ENCODE results near the gene GSTT2.
"Not testable (repeated sequence)": the region's sequence is repeated elsewhere in the genome, so short reads cannot be mapped to it uniquely, and the experiment has no call there.

GSTT2 gene

DNA sequence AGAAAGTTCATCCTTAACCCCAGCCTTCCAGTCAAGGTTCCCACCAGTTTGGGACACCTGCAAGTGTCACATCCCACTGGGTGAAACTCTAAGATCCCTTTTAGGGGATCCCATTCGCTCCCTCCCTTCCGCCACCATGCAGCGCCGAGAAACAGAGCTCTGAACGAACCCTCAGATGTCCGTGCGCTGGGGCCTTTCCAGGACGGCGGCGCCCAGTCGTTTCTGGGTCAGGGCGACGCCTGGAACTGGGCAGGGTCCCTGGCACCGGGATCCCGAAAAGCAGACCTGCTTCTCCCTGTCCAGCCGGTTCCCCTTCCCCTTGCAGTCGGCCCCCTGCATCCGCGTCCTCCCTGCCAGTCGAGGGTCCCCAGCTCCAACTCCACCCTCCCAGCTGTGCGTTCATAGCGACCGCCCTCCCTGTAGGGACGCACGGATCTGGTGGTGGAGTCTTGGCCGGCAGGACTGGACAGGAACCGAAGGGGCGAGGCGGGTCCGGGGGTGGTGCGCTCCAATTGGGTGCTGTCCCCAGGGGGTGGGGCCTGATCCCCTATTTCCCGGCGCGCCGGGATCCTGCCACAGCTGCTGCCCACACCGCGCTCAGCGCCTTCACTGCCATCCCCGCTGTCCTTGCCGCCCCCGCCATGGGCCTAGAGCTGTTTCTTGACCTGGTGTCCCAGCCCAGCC lies at the start of gene GSTT2:
TSS of gene GSTT2 (plus strand) at position 578 of the 684 bp plus-strand sequence.
- not testable (repeated sequence) for H3K36me3 ChIP-seq (ENCODE audit: insufficient read depth, insufficient read length, low read length); H3K27me3 ChIP-seq (ENCODE audit: insufficient read depth, insufficient read length); H3K9me3 ChIP-seq (ENCODE audit: insufficient read depth, low read length); H3K4me1 ChIP-seq (ENCODE audit: insufficient read depth, insufficient read length); H3K4me3 ChIP-seq (ENCODE audit: insufficient read length, low read depth); H3K9ac ChIP-seq (ENCODE audit: insufficient read length, low read depth); DNase-seq (ENCODE audit: low read depth, low spot score)

DNA sequence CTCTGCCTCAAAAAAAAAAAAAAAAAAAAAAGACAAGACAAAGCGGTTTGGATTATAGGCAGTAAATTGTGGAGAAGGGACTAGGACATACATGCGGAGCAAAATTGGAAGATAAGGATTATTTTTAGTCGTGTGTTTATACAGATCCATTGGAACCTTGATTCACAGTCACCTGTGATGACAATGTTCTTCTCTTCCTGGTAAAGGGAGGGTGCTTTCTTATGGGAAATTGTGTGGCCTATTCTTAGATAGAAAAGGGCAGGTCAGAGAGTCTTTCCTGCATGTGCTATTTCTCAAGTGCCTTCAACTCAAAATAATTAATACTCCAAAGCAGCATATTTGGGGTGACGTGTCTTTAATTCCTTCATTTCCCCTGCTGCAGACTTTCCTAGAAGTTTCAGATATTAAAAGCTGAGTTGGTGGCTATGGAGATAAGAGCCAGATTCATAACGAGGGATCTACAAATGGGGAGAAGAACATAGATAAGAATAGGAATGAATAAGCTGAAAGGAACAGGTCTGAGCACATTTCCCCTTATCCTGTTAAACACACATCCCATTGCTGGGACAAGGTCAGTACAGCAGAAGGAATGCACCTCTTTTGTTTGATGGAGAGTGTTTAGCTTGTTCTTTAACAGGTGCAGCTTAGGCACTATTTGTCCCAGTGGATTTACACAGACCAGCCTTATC lies 41.5 kb upstream of the GSTT2 start:
- Histone ChIP-seq H3K27me3 (ENCODE audit: insufficient read depth, insufficient read length) (no peaks in the 10 kb centered on the region), H3K4me3 (ENCODE audit: insufficient read length, low read depth) (no peak overlapping the region), H3K36me3 (ENCODE audit: insufficient read depth, insufficient read length, low read length) (no peaks in the 10 kb centered on the region), H3K4me1 (ENCODE audit: insufficient read depth, insufficient read length) (no peaks in the 10 kb centered on the region), H3K9ac (ENCODE audit: insufficient read length, low read depth) (no peak overlapping the region), H3K9me3 (ENCODE audit: insufficient read depth, low read length) (no peaks in the 10 kb centered on the region)
- DNase-seq (ENCODE audit: low read depth, low spot score): no peak
- no peak for TF ChIP-seq SUZ12 (IDR thresholded peaks at IDR 0.05; ENCODE audit: extremely low read depth, insufficient read depth, insufficient read length)
- TF ChIP-seq YY1 (IDR thresholded peaks at IDR 0.05; ENCODE audit: insufficient read depth, insufficient read length): no peak
- no peak for TF ChIP-seq ZNF274 (IDR thresholded peaks at IDR 0.05; ENCODE audit: low read depth, low read length)

DNA sequence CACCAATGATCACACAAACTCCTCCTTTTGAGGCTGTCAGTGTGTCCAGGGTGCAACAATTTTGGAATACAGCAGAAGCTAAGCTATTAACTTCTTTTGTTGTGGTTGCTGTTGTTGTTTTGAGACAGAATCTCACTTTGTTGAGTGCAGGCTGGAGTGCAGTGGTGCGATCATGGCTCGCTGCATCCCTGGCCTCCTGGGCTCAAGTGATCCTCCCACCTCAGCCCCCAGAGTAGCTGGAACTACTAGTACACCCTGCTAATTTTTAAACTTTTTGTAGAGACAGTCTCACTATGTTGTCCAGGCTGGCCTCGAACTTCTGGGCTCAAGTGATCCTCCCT lies 40.9 kb upstream of the GSTT2 start:
- Histone ChIP-seq H3K9ac (ENCODE audit: insufficient read length, low read depth) (no peak overlapping the region), H3K9me3 (ENCODE audit: insufficient read depth, low read length) (no peaks in the 10 kb centered on the region), H3K27me3 (ENCODE audit: insufficient read depth, insufficient read length) (no peaks in the 10 kb centered on the region), H3K4me3 (ENCODE audit: insufficient read length, low read depth) (no peak overlapping the region), H3K4me1 (ENCODE audit: insufficient read depth, insufficient read length) (no peaks in the 10 kb centered on the region), H3K36me3 (ENCODE audit: insufficient read depth, insufficient read length, low read length) (no peaks in the 10 kb centered on the region)
- no peak for TF ChIP-seq ZNF274 (IDR thresholded peaks at IDR 0.05; ENCODE audit: low read depth, low read length)
- TF ChIP-seq YY1 (IDR thresholded peaks at IDR 0.05; ENCODE audit: insufficient read depth, insufficient read length): no peak
- TF ChIP-seq SUZ12 (IDR thresholded peaks at IDR 0.05; ENCODE audit: extremely low read depth, insufficient read depth, insufficient read length): no peak
- no peak for DNase-seq (ENCODE audit: low read depth, low spot score)

DNA sequence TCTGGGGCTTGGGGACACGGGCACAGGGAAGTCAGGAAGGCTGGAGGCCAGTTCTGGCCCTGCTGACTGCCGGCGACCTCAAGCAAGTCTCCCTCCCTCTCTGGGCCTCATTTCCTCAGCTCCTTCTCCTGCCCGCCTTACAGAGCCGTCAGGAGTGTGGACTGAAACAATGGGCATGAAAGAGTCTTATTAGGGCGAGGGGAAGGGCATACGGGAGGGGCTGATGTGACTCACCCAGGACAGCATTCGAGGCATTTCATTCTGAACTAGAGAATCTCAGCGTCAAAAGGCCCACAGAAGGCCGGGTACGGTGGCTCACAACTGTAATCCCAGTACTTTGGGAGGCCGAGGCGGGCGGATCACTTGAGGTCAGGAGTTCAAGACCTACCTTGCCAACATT lies 39.8 kb upstream of the GSTT2 start:
- H3K9me3 ChIP-seq (ENCODE audit: insufficient read depth, low read length); H3K36me3 ChIP-seq (ENCODE audit: insufficient read depth, insufficient read length, low read length); H3K4me3 ChIP-seq (ENCODE audit: insufficient read length, low read depth); DNase-seq (ENCODE audit: low read depth, low spot score); H3K4me1 ChIP-seq (ENCODE audit: insufficient read depth, insufficient read length); H3K9ac ChIP-seq (ENCODE audit: insufficient read length, low read depth); H3K27me3 ChIP-seq (ENCODE audit: insufficient read depth, insufficient read length): not testable (repeated sequence)

DNA sequence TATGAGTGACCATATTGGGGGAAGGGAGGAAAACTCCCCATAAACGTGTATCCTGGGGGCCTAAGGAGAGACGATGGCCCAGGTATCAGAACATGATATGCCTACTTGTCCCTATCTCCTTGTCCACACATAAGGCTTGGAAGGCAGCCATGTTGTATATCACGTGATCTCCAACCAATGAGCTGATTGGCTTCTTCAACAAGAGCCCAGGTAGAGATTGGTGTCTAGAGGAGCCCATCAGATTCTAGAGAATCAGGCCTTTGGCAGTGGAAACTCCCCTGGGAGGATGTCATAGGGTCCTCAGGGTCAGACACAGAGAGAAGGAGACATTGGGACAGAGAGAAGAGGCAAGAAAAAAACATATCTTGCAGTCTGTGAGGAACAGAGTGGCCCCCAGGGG lies 32.5 kb upstream of the GSTT2 start:
- H3K9ac ChIP-seq (ENCODE audit: insufficient read length, low read depth); H3K4me3 ChIP-seq (ENCODE audit: insufficient read length, low read depth); H3K36me3 ChIP-seq (ENCODE audit: insufficient read depth, insufficient read length, low read length); H3K27me3 ChIP-seq (ENCODE audit: insufficient read depth, insufficient read length); H3K9me3 ChIP-seq (ENCODE audit: insufficient read depth, low read length); H3K4me1 ChIP-seq (ENCODE audit: insufficient read depth, insufficient read length); DNase-seq (ENCODE audit: low read depth, low spot score): not testable (repeated sequence)

DNA sequence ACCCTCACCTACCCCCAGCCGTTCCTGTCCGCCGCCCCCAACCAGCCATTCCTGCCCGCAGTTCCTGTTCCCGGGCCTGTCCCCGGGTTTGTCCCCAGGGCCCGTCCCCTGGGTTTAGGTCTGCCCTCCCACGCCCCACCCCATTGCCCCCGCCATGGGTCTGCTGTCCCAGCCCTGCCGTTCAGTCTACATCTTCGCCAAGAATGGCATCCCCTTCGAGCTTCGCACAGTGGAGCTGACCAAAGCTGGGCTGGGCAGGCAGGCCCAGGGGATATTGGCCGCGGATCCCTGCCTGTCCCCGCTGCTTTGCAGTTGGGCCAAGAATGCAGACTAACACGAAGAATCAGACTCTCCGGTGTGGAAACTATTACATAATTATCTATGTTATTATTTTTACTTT lies 30.2 kb upstream of the GSTT2 start:
- H3K4me1 ChIP-seq (ENCODE audit: insufficient read depth, insufficient read length); H3K36me3 ChIP-seq (ENCODE audit: insufficient read depth, insufficient read length, low read length); DNase-seq (ENCODE audit: low read depth, low spot score); H3K9ac ChIP-seq (ENCODE audit: insufficient read length, low read depth); H3K4me3 ChIP-seq (ENCODE audit: insufficient read length, low read depth); H3K9me3 ChIP-seq (ENCODE audit: insufficient read depth, low read length); H3K27me3 ChIP-seq (ENCODE audit: insufficient read depth, insufficient read length): not testable (repeated sequence)

DNA sequence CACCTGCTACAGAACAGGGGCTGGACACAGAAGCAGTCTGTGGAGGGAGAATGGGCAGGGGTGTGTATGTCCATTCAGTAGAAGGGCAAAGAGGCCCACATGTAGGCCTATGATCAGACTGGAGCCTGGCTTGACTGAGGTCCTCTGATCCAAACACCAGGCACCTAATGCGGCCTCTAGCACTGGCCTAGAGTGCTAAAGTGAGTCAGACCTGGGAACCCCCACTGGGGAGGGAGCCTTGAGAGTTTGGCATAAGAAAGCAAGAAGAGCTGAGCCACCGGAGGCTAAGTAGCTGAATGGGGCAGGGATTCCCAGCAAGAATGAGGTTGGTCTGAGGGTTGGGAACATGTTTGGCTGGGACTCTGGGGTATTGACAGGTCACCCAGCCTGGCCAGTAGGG lies 28.6 kb upstream of the GSTT2 start:
- not testable (repeated sequence) for H3K4me3 ChIP-seq (ENCODE audit: insufficient read length, low read depth); H3K27me3 ChIP-seq (ENCODE audit: insufficient read depth, insufficient read length); H3K9ac ChIP-seq (ENCODE audit: insufficient read length, low read depth); H3K36me3 ChIP-seq (ENCODE audit: insufficient read depth, insufficient read length, low read length); H3K9me3 ChIP-seq (ENCODE audit: insufficient read depth, low read length); H3K4me1 ChIP-seq (ENCODE audit: insufficient read depth, insufficient read length)
- peak; percentile 52 for DNase-seq (ENCODE audit: low read depth, low spot score)

DNA sequence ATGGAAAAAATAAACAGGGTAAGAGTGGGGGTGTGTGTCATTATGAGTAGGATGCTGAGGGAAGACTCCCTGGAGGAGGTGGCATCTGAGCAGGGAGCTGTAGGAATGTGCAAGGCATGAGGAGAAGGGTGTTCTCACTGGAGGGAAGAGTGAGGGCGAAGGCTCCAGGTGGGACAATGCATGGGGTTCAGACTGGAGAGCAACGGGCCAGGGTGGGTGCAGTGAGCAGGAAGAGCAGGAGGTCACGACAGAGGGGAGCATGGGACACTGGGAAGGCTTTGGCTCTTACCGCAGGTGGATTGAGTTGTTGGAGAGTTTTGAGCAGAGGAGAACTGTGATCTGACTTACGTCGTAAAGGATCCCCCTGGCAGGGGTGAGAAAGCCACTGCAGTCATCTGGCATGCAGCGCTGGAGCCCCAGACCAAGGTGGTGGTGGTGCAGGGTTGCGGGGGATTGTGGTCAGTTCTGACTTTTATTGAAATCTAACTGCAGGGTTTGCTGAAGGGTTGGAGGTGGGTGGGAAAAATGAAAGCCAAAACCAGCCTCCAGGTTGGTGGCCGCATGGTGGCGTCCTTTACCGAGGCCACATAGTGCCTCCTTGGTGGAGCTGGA lies 27.0 kb upstream of the GSTT2 start:
- not testable (repeated sequence) for H3K27me3 ChIP-seq (ENCODE audit: insufficient read depth, insufficient read length); DNase-seq (ENCODE audit: low read depth, low spot score); H3K9ac ChIP-seq (ENCODE audit: insufficient read length, low read depth); H3K4me3 ChIP-seq (ENCODE audit: insufficient read length, low read depth); H3K9me3 ChIP-seq (ENCODE audit: insufficient read depth, low read length); H3K36me3 ChIP-seq (ENCODE audit: insufficient read depth, insufficient read length, low read length); H3K4me1 ChIP-seq (ENCODE audit: insufficient read depth, insufficient read length)

DNA sequence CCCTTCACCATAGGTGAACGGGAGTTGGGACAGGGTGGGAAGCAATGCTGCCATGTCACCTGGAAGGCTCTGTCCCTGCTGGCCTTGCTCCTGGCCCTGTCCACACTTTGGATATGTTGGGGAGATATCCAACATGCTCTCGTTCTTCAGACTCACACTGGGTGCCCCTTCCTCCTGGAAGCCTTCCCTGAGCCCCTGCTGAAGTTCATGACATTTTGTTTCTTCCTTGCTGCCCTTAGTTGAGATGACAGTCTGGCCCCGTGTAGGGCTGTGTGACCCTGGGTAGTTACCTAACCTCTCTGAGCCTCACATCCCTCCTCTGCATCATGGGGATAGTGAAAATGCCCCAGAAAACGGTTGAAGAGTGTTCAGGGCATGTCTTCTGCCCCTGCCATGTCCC lies 26.4 kb upstream of the GSTT2 start:
- not testable (repeated sequence) for H3K4me3 ChIP-seq (ENCODE audit: insufficient read length, low read depth); H3K36me3 ChIP-seq (ENCODE audit: insufficient read depth, insufficient read length, low read length); DNase-seq (ENCODE audit: low read depth, low spot score); H3K9me3 ChIP-seq (ENCODE audit: insufficient read depth, low read length); H3K9ac ChIP-seq (ENCODE audit: insufficient read length, low read depth); H3K4me1 ChIP-seq (ENCODE audit: insufficient read depth, insufficient read length); H3K27me3 ChIP-seq (ENCODE audit: insufficient read depth, insufficient read length)

DNA sequence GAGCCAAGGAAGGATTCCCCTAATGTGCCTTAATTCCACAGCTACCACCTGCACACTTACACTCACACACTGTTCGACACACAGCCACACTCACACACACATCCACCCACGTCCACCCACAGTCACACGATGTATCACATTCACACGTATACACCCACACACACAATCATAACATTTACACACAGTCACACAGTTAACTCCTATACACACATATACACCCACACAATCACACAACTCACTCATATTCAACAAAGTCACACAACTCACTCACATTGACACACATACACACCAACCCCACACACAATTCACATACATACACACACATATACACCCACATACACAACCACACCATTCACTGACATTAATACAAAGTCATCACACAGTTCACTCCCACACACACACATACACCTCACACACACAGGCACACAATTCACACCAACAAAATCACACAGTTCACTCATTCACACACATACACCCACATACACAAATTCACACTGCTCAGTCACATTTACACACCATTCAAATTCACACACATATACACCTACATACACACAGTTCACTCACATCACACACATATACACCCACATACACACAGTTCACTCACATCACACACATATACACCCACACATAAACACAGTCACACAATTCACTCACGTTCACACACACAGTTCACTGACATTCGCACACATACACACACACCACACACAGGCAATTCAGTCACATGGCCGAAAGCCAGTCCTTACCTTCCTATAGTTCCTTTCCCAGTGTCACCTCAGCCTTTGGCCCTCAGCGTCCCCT lies 25.5 kb upstream of the GSTT2 start:
- not testable (repeated sequence) for H3K4me1 ChIP-seq (ENCODE audit: insufficient read depth, insufficient read length); H3K9ac ChIP-seq (ENCODE audit: insufficient read length, low read depth); H3K4me3 ChIP-seq (ENCODE audit: insufficient read length, low read depth); H3K9me3 ChIP-seq (ENCODE audit: insufficient read depth, low read length); H3K36me3 ChIP-seq (ENCODE audit: insufficient read depth, insufficient read length, low read length); DNase-seq (ENCODE audit: low read depth, low spot score); H3K27me3 ChIP-seq (ENCODE audit: insufficient read depth, insufficient read length)

DNA sequence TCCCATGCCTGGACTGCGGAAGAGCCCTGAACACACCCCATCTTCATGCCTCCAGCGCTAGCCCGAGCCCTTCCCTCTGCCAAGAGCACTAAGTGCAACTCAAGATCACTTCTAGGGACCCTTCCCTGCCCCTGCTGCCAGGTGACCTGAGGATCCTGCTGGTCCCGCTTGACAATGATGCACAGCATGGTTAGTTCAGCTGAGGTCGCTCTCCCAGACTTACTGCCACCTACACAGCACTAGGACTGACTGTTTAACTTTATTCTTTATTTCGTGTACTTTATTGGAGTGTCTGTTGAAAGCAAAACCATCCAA lies 25.0 kb upstream of the GSTT2 start:
- H3K27me3 ChIP-seq (ENCODE audit: insufficient read depth, insufficient read length); H3K36me3 ChIP-seq (ENCODE audit: insufficient read depth, insufficient read length, low read length); H3K4me1 ChIP-seq (ENCODE audit: insufficient read depth, insufficient read length); H3K4me3 ChIP-seq (ENCODE audit: insufficient read length, low read depth); H3K9me3 ChIP-seq (ENCODE audit: insufficient read depth, low read length); H3K9ac ChIP-seq (ENCODE audit: insufficient read length, low read depth); DNase-seq (ENCODE audit: low read depth, low spot score): not testable (repeated sequence)

All from NT2/D1 (cell line).